GM18951 (cell line): ENCODE data around the gene ASAP2.

Experiments used
- POLR2A ChIP-seq: IDR thresholded peaks from 4 replicates; pipeline ENCODE4 v1.6.1; 2011; ENCODE audit warnings: mild to moderate bottlenecking; ENCODE audit not compliant: insufficient read length, insufficient read depth; ENCODE audit errors: extremely low read depth
- in situ Hi-C: fragments of 300-500 bp; cut with MboI; formaldehyde crosslinking; loops from one replicate; pipeline ENCODE4 v1.12.0; 2022; ENCODE audit warnings: low sequenced_read_pairs, mixed read lengths, inconsistent platforms; ENCODE audit not compliant: unreplicated experiment

The ASAP2 gene

GRCh38 chr2:9268301-9269080 lies 61.9 kb downstream of the ASAP2 start:
- in situ Hi-C loops, result no loop called here
- no peak for TF ChIP-seq POLR2A

- in situ Hi-C loops, result no loop called here
- TF ChIP-seq POLR2A, result no peak
These were observed 62.7 kb downstream of the ASAP2 start for GRCh38 chr2:9269295-9269694.

GRCh38 chr2:9269695-9270360 lies 63.2 kb downstream of the ASAP2 start:
- in situ Hi-C loops, result no loop called here
- TF ChIP-seq POLR2A, result no peak

GRCh38 chr2:9271091-9271490 lies 64.5 kb downstream of the ASAP2 start:
- in situ Hi-C loops, result no loop called here
- no peak for TF ChIP-seq POLR2A

- in situ Hi-C loops, result no loop called here
- TF ChIP-seq POLR2A, result no peak
These were observed 65.1 kb downstream of the ASAP2 start for GRCh38 chr2:9271691-9272090.

GRCh38 chr2:9273486-9274130 lies 67.0 kb downstream of the ASAP2 start:
- no peak for TF ChIP-seq POLR2A
- in situ Hi-C loops, result no loop called here

- TF ChIP-seq POLR2A, result no peak
- in situ Hi-C loops, result no loop called here
These were observed 68.2 kb downstream of the ASAP2 start for GRCh38 chr2:9274701-9275343.

- in situ Hi-C loops, result no loop called here
- TF ChIP-seq POLR2A, result no peak
These were observed 68.8 kb downstream of the ASAP2 start for GRCh38 chr2:9275399-9275798.

GRCh38 chr2:9276074-9276473 lies 69.5 kb downstream of the ASAP2 start:
- in situ Hi-C loops, result no loop called here
- no peak for TF ChIP-seq POLR2A

GRCh38 chr2:9276901-9277451 lies 70.4 kb downstream of the ASAP2 start:
- no peak for TF ChIP-seq POLR2A
- in situ Hi-C loops, result no loop called here

- TF ChIP-seq POLR2A, result no peak
- in situ Hi-C loops, result no loop called here
These were observed 71.8 kb downstream of the ASAP2 start for GRCh38 chr2:9278439-9278838.

GRCh38 chr2:9279426-9279825 lies 72.8 kb downstream of the ASAP2 start:
- TF ChIP-seq POLR2A, result no peak
- in situ Hi-C loops, result no loop called here

GRCh38 chr2:9280224-9280623 lies 73.6 kb downstream of the ASAP2 start:
- no peak for TF ChIP-seq POLR2A
- in situ Hi-C loops, result no loop called here

GRCh38 chr2:9281145-9281544 lies 74.5 kb downstream of the ASAP2 start:
- TF ChIP-seq POLR2A, result no peak

More at GRCh38 chr2:9281145-9281544, 74.5 kb downstream of the ASAP2 start:
- in situ Hi-C loops, result no loop called here
